ENCODE results near the gene ZFYVE27.

ZFYVE27 gene

GRCh38 chr10:97714401-97715258 is 22.3 kb upstream of the ZFYVE27 start (continued):
- TF ChIP-seq ZNF10 (tag by site-specific recombination; IDR thresholded peaks at IDR 0.05) (0 out of 2 replicates have a peak, but pooled peaks have one; percentile 4), ZNF311 (tag by site-specific recombination; IDR thresholded peaks at IDR 0.05; ENCODE audit: borderline replicate concordance) (no peak), BCL11A (tag by site-specific recombination; IDR thresholded peaks at IDR 0.05; ENCODE audit: low read depth) (no peak), ZNF202 (tag by site-specific recombination; IDR thresholded peaks at IDR 0.05; ENCODE audit: borderline replicate concordance) (no peak), ZNF529 (tag by site-specific recombination; IDR thresholded peaks at IDR 0.05; ENCODE audit: insufficient replicate concordance) (no peak), REST (tag by site-specific recombination; IDR thresholded peaks at IDR 0.05) (peak; percentile 11; the same call in 1 of the 2 replicates), KLF16 (tag by site-specific recombination; IDR thresholded peaks at IDR 0.05) (no peak), IKZF3 (tag by site-specific recombination; IDR thresholded peaks at IDR 0.05) (peak; percentile 78), ZNF48 (tag by site-specific recombination; IDR thresholded peaks at IDR 0.05) (no peak), GLI4 (tag by site-specific recombination; IDR thresholded peaks at IDR 0.05) (no peak), MEIS1 (CRISPR knock-in tag; IDR thresholded peaks at IDR 0.05; ENCODE audit: borderline replicate concordance) (no peak), ZNF560 (tag by site-specific recombination; IDR thresholded peaks at IDR 0.05; ENCODE audit: borderline replicate concordance) (no peak), ZNF341 (tag by site-specific recombination; IDR thresholded peaks at IDR 0.05; ENCODE audit: low read depth) (peak; percentile 71), ZBTB8A (tag by site-specific recombination; IDR thresholded peaks at IDR 0.05) (peak; percentile 98), ZNF510 (tag by site-specific recombination; IDR thresholded peaks at IDR 0.05; ENCODE audit: insufficient replicate concordance) (no peak), ZNF610 (tag by site-specific recombination; IDR thresholded peaks at IDR 0.05; ENCODE audit: borderline replicate concordance) (no peak), MZF1 (tag by site-specific recombination; IDR thresholded peaks at IDR 0.05; ENCODE audit: borderline replicate concordance) (no peak), ZNF19 (tag by site-specific recombination; IDR thresholded peaks at IDR 0.05; ENCODE audit: low read depth) (no peak), CTCF (tag by site-specific recombination; IDR thresholded peaks at IDR 0.05) (no peak), ZNF555 (tag by site-specific recombination; conservative IDR thresholded peaks at IDR 0.05) (no peak), ATF2 (tag by site-specific recombination; IDR thresholded peaks at IDR 0.05; ENCODE audit: low read depth) (no peak), ZBTB48 (tag by site-specific recombination; IDR thresholded peaks at IDR 0.05) (no peak; the same call in 1 of the 2 replicates), AEBP2 (tag by site-specific recombination; IDR thresholded peaks at IDR 0.05; ENCODE audit: borderline replicate concordance) (no peak), ZNF664 (tag by site-specific recombination; IDR thresholded peaks at IDR 0.05) (no peak), ZNF645 (tag by site-specific recombination; IDR thresholded peaks at IDR 0.05) (no peak), GLIS1 (tag by site-specific recombination; IDR thresholded peaks at IDR 0.05) (no peak), SALL2 (tag by site-specific recombination; IDR thresholded peaks at IDR 0.05; ENCODE audit: borderline replicate concordance) (no peak), YY1 (tag by site-specific recombination; IDR thresholded peaks at IDR 0.05) (no peak), ZNF426 (tag by site-specific recombination; IDR thresholded peaks at IDR 0.05) (no peak), ZNF677 (tag by site-specific recombination; IDR thresholded peaks at IDR 0.05) (no peak)

Data from HEK293 (cell line).